NT2/D1 (cell line): ENCODE results near the gene PPP6R3.
"Not testable (repeated sequence)": the region's sequence is repeated elsewhere in the genome, so short reads cannot be mapped to it uniquely, and the experiment has no call there.

Experiments used
- DNase-seq: peaks from one replicate; pipeline ENCODE4 v3.0.0-alpha.2; 2011; ENCODE audit warnings: low read depth, low spot score
- H3K27me3 ChIP-seq: 2 replicates; pipeline ENCODE4 v1.6.0; 2011; ENCODE audit warnings: mild to moderate bottlenecking; ENCODE audit not compliant: insufficient read length, insufficient read depth
- H3K36me3 ChIP-seq: 2 replicates; pipeline ENCODE4 v1.6.1; 2011; ENCODE audit warnings: mild to moderate bottlenecking, low read length, mixed read lengths; ENCODE audit not compliant: insufficient read depth, insufficient read length
- H3K4me1 ChIP-seq: 2 replicates; pipeline ENCODE4 v1.5.1; 2011; ENCODE audit not compliant: insufficient read depth, insufficient read length
- H3K4me3 ChIP-seq: 2 replicates; pipeline ENCODE4 v1.5.1; 2011; ENCODE audit warnings: low read depth; ENCODE audit not compliant: insufficient read length
- H3K9ac ChIP-seq: 2 replicates; pipeline ENCODE4 v1.6.0; 2011; ENCODE audit warnings: low read depth; ENCODE audit not compliant: insufficient read length
- H3K9me3 ChIP-seq: 2 replicates; pipeline ENCODE4 v1.5.1; 2011; ENCODE audit warnings: mild to moderate bottlenecking, low read length; ENCODE audit not compliant: insufficient read depth
- SUZ12 ChIP-seq: IDR thresholded peaks from 2 replicates; pipeline ENCODE4 v1.6.1; 2011; ENCODE audit not compliant: insufficient read length, insufficient read depth; ENCODE audit errors: extremely low read depth
- YY1 ChIP-seq: IDR thresholded peaks from 2 replicates; pipeline ENCODE4 v1.6.1; 2011; ENCODE audit not compliant: insufficient read length, insufficient read depth
- ZNF274 ChIP-seq: IDR thresholded peaks from 2 replicates; pipeline ENCODE4 v1.6.1; 2011; ENCODE audit warnings: mild to moderate bottlenecking, low read depth, low read length

PPP6R3 gene

DNA sequence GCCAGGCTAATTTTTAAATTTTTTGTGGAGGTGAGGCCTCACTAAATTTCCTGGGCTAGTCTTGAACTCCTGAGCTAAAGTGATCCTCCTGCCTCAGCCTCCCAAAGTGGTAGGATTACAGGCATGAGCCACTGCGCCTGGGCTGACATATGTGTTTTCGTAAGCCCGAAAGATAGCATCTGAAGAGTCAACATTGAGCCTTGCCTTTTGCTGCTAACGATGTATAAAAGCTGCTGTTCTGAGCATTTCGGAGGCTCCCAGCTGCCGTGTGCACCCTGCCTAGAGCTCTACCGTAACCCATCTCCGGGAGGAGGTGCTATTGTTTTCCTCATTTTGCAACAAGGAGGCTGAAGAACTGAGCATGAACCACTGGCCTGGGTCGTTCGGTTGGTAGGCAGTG, 18.1 kb upstream of the PPP6R3 start:
- DNase-seq: no peak
- peaks cover 30% of the 10 kb centered on the region for H3K4me1 ChIP-seq
- TF ChIP-seq ZNF274 (no peak), SUZ12 (no peak), YY1 (no peak)
- H3K36me3 ChIP-seq: peaks cover 44% of the 10 kb centered on the region
- H3K9ac ChIP-seq: no peak overlapping the region
- H3K4me3 ChIP-seq: no peak overlapping the region
- H3K9me3 ChIP-seq: no peaks in the 10 kb centered on the region
- H3K27me3 ChIP-seq: no peaks in the 10 kb centered on the region

DNA sequence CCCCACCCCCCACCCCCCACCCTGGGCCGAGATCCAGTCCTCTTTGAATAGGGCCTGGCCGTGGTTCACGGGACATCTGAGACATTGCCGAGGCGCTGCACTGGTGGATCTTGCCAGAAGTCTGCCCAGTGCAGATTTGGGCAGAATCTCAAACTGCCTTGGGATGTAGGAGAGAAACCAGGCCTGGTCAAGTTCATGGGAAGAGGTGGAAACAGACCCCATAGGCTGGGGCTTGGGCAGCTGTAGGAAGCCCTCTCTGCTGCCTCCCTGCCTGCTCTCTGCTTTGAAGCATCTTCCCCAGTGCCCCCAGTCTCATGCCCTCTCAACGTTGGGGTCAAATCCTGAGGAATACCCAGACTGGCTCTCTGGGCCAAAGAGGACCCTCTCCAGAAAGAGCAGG, 16.0 kb upstream of the PPP6R3 start:
- H3K9ac ChIP-seq: no peak overlapping the region
- no peaks in the 10 kb centered on the region for H3K9me3 ChIP-seq
- no peak for TF ChIP-seq SUZ12
- no peak for TF ChIP-seq ZNF274
- no peak for TF ChIP-seq YY1
- no peak overlapping the region for H3K4me3 ChIP-seq
- peaks cover 41% of the 10 kb centered on the region for H3K36me3 ChIP-seq
- DNase-seq: no peak
- no peaks in the 10 kb centered on the region for H3K27me3 ChIP-seq
- H3K4me1 ChIP-seq: peaks cover 26% of the 10 kb centered on the region

DNA sequence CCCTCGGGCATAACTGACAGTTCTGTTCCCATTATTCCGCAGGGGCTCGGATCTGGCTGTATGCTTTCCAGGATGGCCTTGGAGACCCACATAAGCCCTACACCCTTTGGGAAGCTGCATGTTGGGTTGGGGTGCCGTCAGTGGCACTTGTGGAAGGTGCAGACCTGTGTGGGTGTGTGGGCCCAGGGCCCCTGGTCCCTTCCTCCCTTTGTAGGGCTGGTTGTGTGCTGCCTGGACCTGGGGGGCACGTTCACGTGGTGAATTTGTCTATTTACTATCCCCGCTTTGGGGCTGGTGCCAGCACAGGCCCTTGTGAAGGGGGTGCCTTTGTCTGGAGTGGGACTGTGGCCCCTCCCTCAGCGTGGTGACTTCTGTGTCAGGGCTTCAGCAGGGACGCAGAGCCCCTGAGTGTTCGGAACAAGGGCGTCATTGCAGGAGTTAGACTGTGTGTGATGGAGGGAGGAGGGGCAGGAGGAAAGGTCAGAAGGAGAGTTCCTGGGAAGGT, 15.0 kb upstream of the PPP6R3 start:
- H3K4me1 ChIP-seq: peaks cover 17% of the 10 kb centered on the region
- peaks cover 42% of the 10 kb centered on the region for H3K36me3 ChIP-seq
- H3K9me3 ChIP-seq: no peaks in the 10 kb centered on the region
- H3K27me3 ChIP-seq: no peaks in the 10 kb centered on the region
- no peak for DNase-seq
- TF ChIP-seq SUZ12: no peak
- no peak for TF ChIP-seq YY1
- TF ChIP-seq ZNF274: no peak
- no peak overlapping the region for H3K4me3 ChIP-seq
- no peak overlapping the region for H3K9ac ChIP-seq

DNA sequence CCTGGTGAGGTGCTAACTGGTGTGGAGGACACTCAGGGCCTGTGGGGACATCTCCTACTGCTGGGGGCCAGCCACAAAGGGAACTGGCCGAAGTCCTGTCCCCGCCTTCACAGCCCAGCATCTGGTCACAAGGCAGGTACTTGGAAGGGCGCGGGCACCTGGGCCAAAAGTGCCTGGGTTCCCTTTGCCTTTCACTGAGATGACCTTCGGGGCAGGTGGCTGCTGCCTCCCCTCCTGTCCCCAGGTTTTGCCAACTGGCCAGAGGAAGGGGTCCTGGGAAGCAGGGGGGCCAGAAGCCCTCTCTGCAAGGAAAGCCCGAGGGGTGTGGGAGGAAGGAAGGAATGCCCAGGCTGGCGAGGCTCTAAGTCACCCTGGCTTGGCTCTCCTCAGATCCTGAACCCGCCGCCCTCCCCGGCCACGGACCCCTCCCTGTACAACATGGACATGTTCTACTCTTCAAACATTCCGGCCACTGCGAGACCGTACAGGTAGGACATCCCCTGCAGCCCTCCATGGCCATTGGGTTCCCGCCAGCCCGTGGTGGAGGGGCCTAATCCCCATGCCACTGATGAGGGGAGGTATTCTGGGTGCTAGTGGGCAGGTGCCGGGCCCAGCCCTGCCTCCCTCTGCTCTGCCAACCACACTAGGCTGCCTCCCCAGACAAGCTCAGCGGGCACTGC, 14.4 kb upstream of the PPP6R3 start:
- H3K36me3 ChIP-seq: peaks cover 42% of the 10 kb centered on the region
- no peak for DNase-seq
- H3K4me3 ChIP-seq: no peak overlapping the region
- no peaks in the 10 kb centered on the region for H3K9me3 ChIP-seq
- no peak for TF ChIP-seq YY1
- TF ChIP-seq SUZ12: no peak
- no peak for TF ChIP-seq ZNF274
- no peak overlapping the region for H3K9ac ChIP-seq
- H3K4me1 ChIP-seq: peaks cover 16% of the 10 kb centered on the region
- H3K27me3 ChIP-seq: no peaks in the 10 kb centered on the region

DNA sequence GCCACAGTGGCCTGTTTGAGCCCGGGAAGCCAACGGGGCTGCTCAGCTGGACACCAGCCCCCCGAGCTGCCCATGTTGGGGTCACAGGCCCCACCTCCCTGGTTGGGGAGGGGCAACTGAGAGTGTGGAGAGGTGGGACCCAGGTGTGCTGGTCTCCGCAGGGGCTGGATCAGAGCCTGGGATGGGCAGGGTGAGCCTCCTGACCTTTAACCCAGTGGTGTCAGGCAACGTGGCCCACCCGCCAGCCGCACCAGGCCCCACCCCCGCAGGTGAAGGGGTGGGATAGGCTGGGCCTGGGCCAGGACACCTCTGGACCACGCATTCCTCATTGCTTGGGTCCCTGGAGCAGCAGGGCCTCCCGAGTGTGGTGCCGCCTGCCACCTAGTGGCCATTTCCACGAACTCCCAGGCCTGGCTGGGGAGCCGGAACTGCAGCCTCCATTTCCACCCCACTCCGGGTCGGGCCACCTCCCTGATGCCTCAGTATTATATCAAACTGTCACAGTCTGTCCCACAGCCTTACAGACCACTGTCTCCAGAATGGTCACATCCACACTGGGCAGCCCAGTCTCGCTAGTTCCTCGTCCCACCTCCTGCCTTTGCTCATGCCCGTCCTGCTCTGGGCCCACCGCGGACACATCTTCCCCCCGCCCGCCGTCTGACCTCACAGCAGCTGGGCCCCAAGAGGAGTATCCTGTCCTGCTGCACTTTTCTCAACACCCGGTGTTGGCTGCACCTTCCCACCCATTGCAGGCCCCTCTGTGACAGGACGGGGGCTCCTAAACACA, 13.3 kb upstream of the PPP6R3 start:
- no peak overlapping the region for H3K4me3 ChIP-seq
- no peaks in the 10 kb centered on the region for H3K27me3 ChIP-seq
- H3K9ac ChIP-seq: peak overlapping the region; percentile 36

DNA sequence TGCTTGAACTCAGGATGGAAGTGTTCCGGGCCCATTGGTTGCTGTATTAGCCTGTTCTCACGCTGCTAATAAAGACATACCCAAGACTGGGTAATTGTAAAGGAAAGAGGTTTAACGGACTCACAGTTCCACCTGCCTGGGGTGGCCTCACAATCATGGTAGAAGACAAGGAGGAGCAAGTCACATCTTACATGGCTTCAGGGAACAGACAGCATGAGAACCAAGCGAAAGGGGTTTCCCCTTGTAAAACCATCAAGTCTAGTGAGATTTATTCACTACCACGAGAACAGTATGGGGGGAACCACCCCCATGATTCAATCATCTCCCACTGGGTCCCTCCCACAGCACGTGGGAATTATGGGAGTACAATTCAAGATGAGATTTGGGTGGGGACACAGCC, 12.6 kb upstream of the PPP6R3 start:
- not testable (repeated sequence) for H3K4me3 ChIP-seq, H3K27me3 ChIP-seq, H3K4me1 ChIP-seq, H3K9ac ChIP-seq, DNase-seq, H3K9me3 ChIP-seq
- peaks cover 36% of the 10 kb centered on the region for H3K36me3 ChIP-seq

More for the DNA sequence above, 13.3 kb upstream of the PPP6R3 start:
- peaks cover 42% of the 10 kb centered on the region for H3K36me3 ChIP-seq
- peak; percentile 70 for DNase-seq
- no peaks in the 10 kb centered on the region for H3K9me3 ChIP-seq
- TF ChIP-seq YY1 (no peak), SUZ12 (no peak), ZNF274 (no peak)
- H3K4me1 ChIP-seq: peaks cover 16% of the 10 kb centered on the region

DNA sequence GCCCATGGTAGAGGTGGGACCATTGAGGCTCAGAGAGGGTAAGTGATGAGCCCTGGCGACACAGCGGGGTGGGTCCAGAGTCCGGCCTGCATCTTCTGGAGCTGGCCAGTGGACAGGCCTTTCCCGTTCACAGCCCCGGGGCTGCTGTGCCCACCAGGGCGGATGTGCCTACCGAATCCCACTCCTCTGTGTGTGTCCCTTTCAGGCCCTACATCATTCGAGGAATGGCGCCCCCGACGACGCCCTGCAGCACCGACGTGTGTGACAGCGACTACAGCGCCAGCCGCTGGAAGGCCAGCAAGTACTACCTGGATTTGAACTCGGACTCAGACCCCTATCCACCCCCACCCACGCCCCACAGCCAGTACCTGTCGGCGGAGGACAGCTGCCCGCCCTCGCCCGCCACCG, 11.9 kb upstream of the PPP6R3 start:
- H3K4me3 ChIP-seq: no peak overlapping the region
- DNase-seq: no peak
- H3K27me3 ChIP-seq: no peaks in the 10 kb centered on the region
- no peak overlapping the region for H3K9ac ChIP-seq
- peaks cover 9% of the 10 kb centered on the region for H3K4me1 ChIP-seq
- H3K9me3 ChIP-seq: no peaks in the 10 kb centered on the region
- peaks cover 36% of the 10 kb centered on the region for H3K36me3 ChIP-seq
- TF ChIP-seq YY1: no peak
- no peak for TF ChIP-seq SUZ12
